Measurements from ENCODE around the gene CDH5. TPM values are rescaled to one million over a fixed set of nuclear protein-coding genes. Genes with fewer than 3 reads are reported as not detected.

CDH5 gene
- total RNA-seq, 1 donor from 2014 or later, result 9.6 TPM

- H3K9me3 Mint-ChIP-seq (ENCODE audit: unreplicated experiment), result peaks cover 8% of the 10 kb centered on the region
- no peak for TF ChIP-seq CTCF (IDR thresholded peaks at IDR 0.05; ENCODE audit: partially characterized antibody, unreplicated experiment)
- no peak overlapping the region for H3K4me3 Mint-ChIP-seq (ENCODE audit: unreplicated experiment)
- peaks cover 4% of the 10 kb centered on the region for H3K27me3 Mint-ChIP-seq (ENCODE audit: unreplicated experiment)
- DNase-seq, result no peak
- H3K27ac Mint-ChIP-seq (ENCODE audit: unreplicated experiment), result no peak overlapping the region
- peaks cover 5% of the 10 kb centered on the region for H3K36me3 Mint-ChIP-seq (ENCODE audit: unreplicated experiment)
- peaks cover 18% of the 10 kb centered on the region for H3K4me1 Mint-ChIP-seq (ENCODE audit: low read depth, unreplicated experiment)
Measured at GRCh38 chr16:66354034-66354909, 12.2 kb upstream of the CDH5 start.

GRCh38 chr16:66355526-66355925, 11.0 kb upstream of the CDH5 start:
- peaks cover 13% of the 10 kb centered on the region for H3K9me3 Mint-ChIP-seq (ENCODE audit: unreplicated experiment)
- peaks cover 29% of the 10 kb centered on the region for H3K4me1 Mint-ChIP-seq (ENCODE audit: low read depth, unreplicated experiment)
- H3K36me3 Mint-ChIP-seq (ENCODE audit: unreplicated experiment), result peaks cover 5% of the 10 kb centered on the region
- peaks cover 9% of the 10 kb centered on the region for H3K27me3 Mint-ChIP-seq (ENCODE audit: unreplicated experiment)
- no peak overlapping the region for H3K4me3 Mint-ChIP-seq (ENCODE audit: unreplicated experiment)
- no peak for DNase-seq
- H3K27ac Mint-ChIP-seq (ENCODE audit: unreplicated experiment), result no peak overlapping the region
- TF ChIP-seq CTCF (IDR thresholded peaks at IDR 0.05; ENCODE audit: partially characterized antibody, unreplicated experiment), result no peak

- Mint-ChIP-seq H3K36me3 (ENCODE audit: unreplicated experiment) (peaks cover 1% of the 10 kb centered on the region), H3K9me3 (ENCODE audit: unreplicated experiment) (peaks cover 21% of the 10 kb centered on the region), H3K27ac (ENCODE audit: unreplicated experiment) (no peak overlapping the region), H3K4me1 (ENCODE audit: low read depth, unreplicated experiment) (peaks cover 41% of the 10 kb centered on the region), H3K27me3 (ENCODE audit: unreplicated experiment) (peaks cover 11% of the 10 kb centered on the region), H3K4me3 (ENCODE audit: unreplicated experiment) (no peak overlapping the region)
- peak; percentile 52 for DNase-seq
- peak; percentile 77 for TF ChIP-seq CTCF (IDR thresholded peaks at IDR 0.05; ENCODE audit: partially characterized antibody, unreplicated experiment)
Measured at GRCh38 chr16:66357523-66357928, 9.0 kb upstream of the CDH5 start.

- no peak for DNase-seq
- Mint-ChIP-seq H3K27me3 (ENCODE audit: unreplicated experiment) (peaks cover 14% of the 10 kb centered on the region), H3K36me3 (ENCODE audit: unreplicated experiment) (no peaks in the 10 kb centered on the region), H3K9me3 (ENCODE audit: unreplicated experiment) (peaks cover 24% of the 10 kb centered on the region), H3K4me1 (ENCODE audit: low read depth, unreplicated experiment) (peaks cover 44% of the 10 kb centered on the region), H3K4me3 (ENCODE audit: unreplicated experiment) (no peak overlapping the region), H3K27ac (ENCODE audit: unreplicated experiment) (no peak overlapping the region)
- no peak for TF ChIP-seq CTCF (IDR thresholded peaks at IDR 0.05; ENCODE audit: partially characterized antibody, unreplicated experiment)
Measured at GRCh38 chr16:66358231-66358630, 8.3 kb upstream of the CDH5 start.

- H3K9me3 Mint-ChIP-seq (ENCODE audit: unreplicated experiment), result peaks cover 28% of the 10 kb centered on the region
- H3K4me3 Mint-ChIP-seq (ENCODE audit: unreplicated experiment), result no peak overlapping the region
- no peaks in the 10 kb centered on the region for H3K36me3 Mint-ChIP-seq (ENCODE audit: unreplicated experiment)
- H3K27me3 Mint-ChIP-seq (ENCODE audit: unreplicated experiment), result peaks cover 14% of the 10 kb centered on the region
- H3K4me1 Mint-ChIP-seq (ENCODE audit: low read depth, unreplicated experiment), result peaks cover 41% of the 10 kb centered on the region
- H3K27ac Mint-ChIP-seq (ENCODE audit: unreplicated experiment), result peak overlapping the region; percentile 92
- no peak for TF ChIP-seq CTCF (IDR thresholded peaks at IDR 0.05; ENCODE audit: partially characterized antibody, unreplicated experiment)
- DNase-seq, result no peak
Measured at GRCh38 chr16:66359012-66359411, 7.5 kb upstream of the CDH5 start.
